Measurements from ENCODE around the gene LNX1.
"Not testable (repeated sequence)": the region's sequence is repeated elsewhere in the genome, so short reads cannot be mapped to it uniquely, and the experiment has no call there.

Gene LNX1

DNA sequence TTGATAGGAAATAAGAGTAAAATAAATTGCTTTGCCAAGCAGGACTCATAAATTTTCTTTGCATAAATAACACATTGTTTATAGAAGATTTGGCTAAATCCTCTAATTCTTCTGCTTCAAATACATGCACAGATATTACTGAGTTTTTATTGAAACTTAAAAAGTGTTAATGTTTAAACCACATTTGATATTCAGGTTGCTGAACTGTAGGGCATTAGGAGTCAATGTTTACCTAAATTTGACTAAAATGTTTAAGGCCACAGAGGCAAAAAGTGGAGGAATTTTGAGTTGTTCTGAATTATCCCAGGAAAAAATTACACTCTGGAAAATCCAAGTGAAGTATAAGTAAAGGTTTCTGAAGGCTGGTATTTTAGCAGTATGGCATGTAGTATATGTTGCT is 135.1 kb downstream of the LNX1 start:
- no peak for DNase-seq

DNA sequence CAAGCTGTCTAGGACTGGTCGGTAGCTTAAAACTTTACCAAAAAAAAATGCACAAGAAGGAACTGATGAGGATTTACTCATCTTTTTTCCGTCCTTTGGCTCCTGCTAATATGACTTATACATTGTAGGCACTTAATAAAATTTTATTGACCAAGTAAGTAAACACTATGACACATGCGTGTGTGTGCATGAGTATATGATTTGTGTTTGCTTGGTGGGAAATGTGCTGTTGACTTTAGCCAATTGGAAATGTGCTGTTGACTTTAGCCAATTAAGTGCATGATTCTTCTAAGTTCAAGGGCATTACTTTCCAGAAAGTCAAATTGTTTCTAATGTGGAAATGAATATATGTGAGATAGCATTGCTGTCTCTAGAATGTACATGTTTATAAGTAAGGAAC is 135.5 kb downstream of the LNX1 start:
- no peak for DNase-seq

DNA sequence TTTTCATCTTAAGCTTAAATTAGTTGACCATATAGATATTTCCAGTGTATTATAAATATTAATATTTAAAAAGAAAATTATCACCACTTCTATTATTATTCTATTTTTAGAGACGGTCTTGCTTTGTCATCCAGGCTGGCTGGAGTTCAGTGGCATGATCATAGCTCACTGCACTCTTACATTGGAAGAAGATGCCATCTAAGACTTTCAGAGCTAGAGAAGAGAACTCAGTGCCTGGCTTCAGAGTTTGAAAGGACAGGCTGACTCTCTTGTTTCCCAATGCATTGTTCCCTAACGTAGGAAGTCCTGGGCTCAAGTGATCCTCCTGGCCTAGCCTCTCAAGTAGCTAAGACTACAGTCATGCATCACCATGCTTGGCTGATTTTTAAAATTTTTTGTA is 137.9 kb downstream of the LNX1 start:
- no peak for DNase-seq

- DNase-seq, result no peak
These were observed 140.5 kb downstream of the LNX1 start for GRCh38 chr4:53450773-53451172.

- DNase-seq, result no peak
These were observed 146.3 kb downstream of the LNX1 start for GRCh38 chr4:53444954-53445353.

DNA sequence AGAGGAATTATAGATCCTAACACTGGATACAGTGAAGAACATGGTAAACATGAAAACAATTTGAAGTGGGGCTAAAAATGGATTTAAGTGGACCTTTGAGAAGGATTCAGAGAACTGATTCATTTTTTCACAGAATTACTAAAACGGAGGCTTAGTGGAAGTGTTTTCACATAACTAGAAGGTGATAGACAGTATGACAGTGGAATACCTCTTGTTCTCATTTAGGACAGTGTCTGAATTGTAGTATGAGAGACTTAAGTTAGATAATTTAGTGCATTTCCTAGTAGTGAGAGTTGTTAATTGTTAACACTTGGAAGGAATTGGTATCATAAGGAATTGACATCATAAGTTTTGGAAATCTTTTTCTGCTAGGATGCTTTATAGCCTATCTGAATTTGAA is 149.7 kb downstream of the LNX1 start:
- DNase-seq, result no peak

GRCh38 chr4:53436251-53436650 is 155.0 kb downstream of the LNX1 start:
- DNase-seq, result no peak

GRCh38 chr4:53432528-53433424 is 158.5 kb downstream of the LNX1 start:
- no peak for DNase-seq

GRCh38 chr4:53431052-53431451 is 160.2 kb downstream of the LNX1 start:
- no peak for DNase-seq

DNA sequence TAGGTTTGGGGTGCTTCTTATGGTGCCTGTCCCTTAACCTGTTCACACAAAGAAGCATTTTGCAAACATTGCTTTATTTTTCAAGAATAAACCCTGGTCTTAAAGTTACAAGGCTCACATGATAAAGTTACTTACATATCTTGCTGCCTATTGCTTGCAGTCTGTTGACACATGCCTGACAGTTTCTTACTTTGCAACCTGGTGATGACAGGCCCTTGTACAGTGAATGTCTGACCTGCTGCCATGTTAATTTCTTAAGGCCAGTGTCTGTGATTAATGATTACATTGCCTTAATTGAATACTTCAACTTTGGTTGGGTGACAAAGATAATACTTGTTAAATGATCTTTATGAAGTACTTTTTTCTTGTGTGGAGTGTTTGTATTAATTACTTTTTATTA is 163.9 kb downstream of the LNX1 start:
- no peak for DNase-seq

DNA sequence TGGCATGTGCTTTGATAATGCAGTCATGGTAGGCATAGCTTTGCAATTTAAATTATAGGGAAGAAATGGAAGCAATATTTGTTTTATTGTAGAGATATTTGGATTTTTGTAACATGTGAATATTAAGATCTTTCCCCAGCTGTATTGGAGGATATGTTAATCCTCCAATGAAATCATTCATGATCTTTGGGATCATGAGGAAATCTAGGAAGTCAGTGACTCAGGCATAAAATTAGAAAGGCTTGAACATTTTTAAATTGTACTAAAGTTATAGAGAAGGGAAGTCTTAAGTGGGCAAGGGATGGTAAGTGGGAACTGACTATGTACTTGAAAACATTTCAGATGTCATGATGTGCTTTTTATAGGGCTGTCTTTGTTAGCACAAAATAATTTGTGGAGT is 167.0 kb downstream of the LNX1 start:
- DNase-seq, result no peak

- DNase-seq, result no peak
These were observed 168.9 kb downstream of the LNX1 start for GRCh38 chr4:53422367-53422766.

- no peak for DNase-seq
These were observed 169.5 kb downstream of the LNX1 start for GRCh38 chr4:53421791-53422190.

DNA sequence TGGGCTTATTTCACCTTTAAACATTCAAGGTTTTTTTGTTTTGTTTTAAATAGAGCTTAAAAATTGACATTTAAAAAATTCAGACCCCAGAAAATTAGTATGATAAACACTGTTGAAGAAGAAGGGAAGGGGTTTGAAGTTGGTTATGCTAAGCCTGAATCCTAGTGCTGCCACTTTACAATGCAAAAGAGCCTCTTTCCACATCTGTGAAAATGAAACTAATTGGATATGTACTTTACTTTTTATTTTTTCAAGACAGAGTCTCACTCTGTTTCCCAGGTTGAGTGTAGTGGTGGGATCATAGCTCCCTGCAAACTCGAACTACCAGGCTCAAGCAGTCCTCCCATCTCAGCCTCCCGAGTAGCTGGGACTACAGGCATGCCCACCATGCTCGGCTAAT is 172.1 kb downstream of the LNX1 start:
- DNase-seq, result no peak

GRCh38 chr4:53409479-53409878 is 181.8 kb downstream of the LNX1 start:
- not testable (repeated sequence) for DNase-seq
